GM12878 (cell line): ENCODE data around the gene PPP2R2D. TPM values are rescaled to one million over a fixed set of nuclear protein-coding genes. Genes with fewer than 3 reads are reported as not detected.

Experiments
- ATAC-seq: fragments of 200-7000 bp; cut with Tn5 transposase; 3 replicates; pipeline ENCODE4 v1.9.1; 2020; ENCODE audit warnings: mild to moderate bottlenecking, moderate library complexity
- BruUV-seq: library from RNA; stranded (reverse); fragments of 400-500 nt; replicated peaks from 2 replicates; lab custom pipeline; 2021; lab: Mats Ljungman, UMichigan
- CTCF ChIA-PET: fragments of 300-600 bp; sonication (Branson Sonifier 250); formaldehyde crosslinking; extraction: SDS; loops from one replicate; lab custom pipeline; 2021; ENCODE audit warnings: inconsistent platforms; lab: Yijun Ruan, JAX
- POLR2A ChIA-PET: fragments of 350-600 bp; formaldehyde crosslinking; extraction: SDS; loops from one replicate; lab custom pipeline; 2021; ENCODE audit warnings: inconsistent platforms; lab: Charles Lee
- RAD21 ChIA-PET: fragments of 300-600 bp; sonication (Branson Sonifier 250); formaldehyde crosslinking; loops from one replicate; lab custom pipeline; 2023; ENCODE audit warnings: antibody characterized with exemption; ENCODE audit not compliant: unreplicated experiment; lab: Charles Lee
- SMC1A ChIA-PET: fragments of 300-600 bp; sonication (Branson Sonifier 250); formaldehyde crosslinking; loops from one replicate; lab custom pipeline; 2023; ENCODE audit not compliant: unreplicated experiment, uncharacterized antibody; lab: Charles Lee
- DNase-seq: peaks from one replicate; pipeline ENCODE4 v3.0.0-alpha.2; 2011; ENCODE audit warnings: low read depth, low spot score
- FAIRE-seq: peaks from 3 replicates; lab custom pipeline; 2011; peaks lifted over from hg19 to GRCh38; lab: Jason Lieb, UNC
- H2AFZ ChIP-seq: 2 replicates; pipeline ENCODE4 v1.6.0; 2011; ENCODE audit warnings: low read depth, low read length, control low read depth; ENCODE audit not compliant: control insufficient read depth
- H3K27ac ChIP-seq: 2 replicates; pipeline ENCODE4 v1.5.1; 2011; ENCODE audit warnings: control low read depth; ENCODE audit not compliant: control insufficient read depth, insufficient read depth
- H3K27me3 ChIP-seq, 2 experiments: replicated peaks in 1 of 2; 2 replicates each; pipeline versions ENCODE4 v1.6.0 to v1.6.1; 2011; ENCODE audit warnings: low read length in 1 of 2; ENCODE audit not compliant: control insufficient read depth in 2 of 2, insufficient read depth in 2 of 2
- H3K36me3 ChIP-seq, 2 experiments: 2 replicates each; pipeline ENCODE4 v1.5.1; 2011; ENCODE audit warnings: low read length in 1 of 2; ENCODE audit not compliant: control insufficient read depth in 2 of 2, insufficient read depth in 2 of 2
- H3K4me1 ChIP-seq: 2 replicates; pipeline ENCODE4 v1.6.1; 2011; ENCODE audit warnings: mild to moderate bottlenecking, low read length, moderate library complexity, mixed read lengths; ENCODE audit not compliant: control insufficient read depth, insufficient read depth
- H3K4me2 ChIP-seq: 2 replicates; pipeline ENCODE4 v1.6.0; 2011; ENCODE audit warnings: control low read depth; ENCODE audit not compliant: control insufficient read depth, insufficient read depth
- H3K4me3 ChIP-seq: fragments of 200-600 bp; sonication (generic); 2 replicates; pipeline ENCODE4 v1.5.1; 2016
- H3K79me2 ChIP-seq: 2 replicates; pipeline ENCODE4 v1.6.0; 2011; ENCODE audit warnings: low read length; ENCODE audit not compliant: control insufficient read depth, insufficient read depth
- H3K9ac ChIP-seq: 2 replicates; pipeline ENCODE4 v1.8.0; 2011; ENCODE audit warnings: low read length, control low read depth, mixed read lengths; ENCODE audit not compliant: control insufficient read depth, insufficient read depth
- H3K9me3 ChIP-seq: replicated peaks from 3 replicates; pipeline ENCODE4 v1.5.1; 2011; ENCODE audit warnings: mild to moderate bottlenecking, low read length; ENCODE audit not compliant: control insufficient read depth, insufficient read depth
- H4K20me1 ChIP-seq: 2 replicates; pipeline ENCODE4 v1.6.0; 2011; ENCODE audit not compliant: control insufficient read depth, insufficient read depth
- ATF7 ChIP-seq: fragments of 450-650 bp; IDR thresholded peaks from 2 replicates; pipeline ENCODE4 v1.6.1; 2016; ENCODE audit warnings: low read depth, mild to moderate bottlenecking
- CHD4 ChIP-seq: fragments of 200-600 bp; sonication (generic); IDR thresholded peaks from 2 replicates; pipeline ENCODE4 v1.6.1; 2016; ENCODE audit warnings: mild to moderate bottlenecking
- E4F1 ChIP-seq: fragments of 450-650 bp; IDR thresholded peaks from 2 replicates; pipeline ENCODE4 v1.6.1; 2018; ENCODE audit warnings: borderline replicate concordance, mild to moderate bottlenecking; ENCODE audit not compliant: partially characterized antibody
- EED ChIP-seq: sonication (generic); IDR thresholded peaks from 2 replicates; pipeline ENCODE4 v1.6.1; 2016; ENCODE audit warnings: antibody characterized with exemption, low read depth
- FOS ChIP-seq: IDR thresholded peaks from 3 replicates; pipeline ENCODE4 v1.6.1; 2011; ENCODE audit warnings: borderline replicate concordance; ENCODE audit not compliant: insufficient read length; ENCODE audit errors: extremely low read depth
- HDGF ChIP-seq: fragments of 450-650 bp; IDR thresholded peaks from 2 replicates; pipeline ENCODE4 v1.6.1; 2016; ENCODE audit warnings: antibody characterized with exemption
- KAT2A ChIP-seq: conservative IDR thresholded peaks from 2 replicates; pipeline ENCODE4 v1.6.1; 2011; ENCODE audit warnings: low read depth, low read length; ENCODE audit not compliant: control insufficient read depth
- MEF2B ChIP-seq: fragments of 450-650 bp; IDR thresholded peaks from 2 replicates; pipeline ENCODE4 v1.6.1; 2018; ENCODE audit warnings: mild to moderate bottlenecking, moderate library complexity; ENCODE audit not compliant: partially characterized antibody, poor library complexity, severe bottlenecking
- MYC ChIP-seq: IDR thresholded peaks from 2 replicates; pipeline ENCODE4 v1.6.1; 2011; ENCODE audit warnings: mild to moderate bottlenecking, low read length, moderate library complexity, inconsistent platforms; ENCODE audit not compliant: insufficient read depth, insufficient replicate concordance, insufficient read length, severe bottlenecking
- PAX8 ChIP-seq: fragments of 450-650 bp; IDR thresholded peaks from 2 replicates; pipeline ENCODE4 v1.6.1; 2017; ENCODE audit warnings: mild to moderate bottlenecking, moderate library complexity
- POU2F2 ChIP-seq: IDR thresholded peaks from 3 replicates; pipeline ENCODE4 v1.6.1; 2011; ENCODE audit warnings: low read depth, mild to moderate bottlenecking, low read length, borderline replicate concordance
- RBBP5 ChIP-seq: fragments of 200-600 bp; sonication (generic); conservative IDR thresholded peaks from 2 replicates; pipeline ENCODE4 v1.6.1; 2016
- YBX1 ChIP-seq: fragments of 450-650 bp; IDR thresholded peaks from 2 replicates; pipeline ENCODE4 v1.6.1; 2016; ENCODE audit warnings: antibody characterized with exemption
- ZBTB11 ChIP-seq: fragments of 450-650 bp; formaldehyde crosslinking; IDR thresholded peaks from 2 replicates; pipeline ENCODE4 v1.5.0; 2022; ENCODE audit warnings: mild to moderate bottlenecking, missing genetic modification characterization
- ZZZ3 ChIP-seq: IDR thresholded peaks from 2 replicates; pipeline ENCODE4 v1.6.1; 2011; ENCODE audit warnings: low read depth; ENCODE audit not compliant: control insufficient read depth, insufficient read length
- WGBS: methylation state at CpG from one replicate; pipeline ENCODE4 v1.1.6; 2016; ENCODE audit warnings: low lambda C conversion rate; ENCODE audit not compliant: insufficient replicate concordance, insufficient coverage; ENCODE audit errors: missing lambda C conversion rate; 5-methylcytosine and 5-hydroxymethylcytosine counted together
- in situ Hi-C: fragments of 300-500 bp; cut with MboI; formaldehyde crosslinking; loops from 9 replicates; pipeline ENCODE4 v1.14.3; 2018; ENCODE audit warnings: mixed read lengths
- intact Hi-C: fragments of 100-400 bp; cut with micrococcal nuclease; formaldehyde crosslinking; loops from one replicate; pipeline ENCODE4 v1.14.2; 2022; ENCODE audit not compliant: unreplicated experiment
- polyA plus RNA-seq, 11 experiments: library from polyadenylated mRNA; depleted of rRNA in 4 of 11; unstranded in 6 of 11; stranded (reverse) in 5 of 11; fragments of >200 nt; fragmentation: Nextera tagmentation in 4 of 11; fragmentation: Illumina TruSeq in 1 of 11; extraction: Ambion mirVana in 4 of 11; extraction: Trizol in 1 of 11; gene quantifications; 1 replicate in 1 of 11; 2 replicates in 10 of 11; pipeline versions ENCODE4 v1.2.1 to v1.2.3, GENCODE V29; 2011 to 2016; ENCODE audit warnings: inconsistent platforms in 2 of 11, missing spikeins in 2 of 11, low read depth in 1 of 11
- total RNA-seq, 4 experiments: library from RNA; depleted of rRNA in 3 of 4; stranded (reverse); fragments of >200 nt in 3 of 4; fragmentation: Illumina TruSeq in 1 of 4; extraction: Trizol in 1 of 4; gene quantifications; 2 replicates each; pipeline versions ENCODE4 v1.2.1 to v1.2.3, GENCODE V29; 2013 to 2021
- TF ChIP-seq, protein P1 (sequence below): IDR thresholded peaks from 2 replicates; pipeline ENCODE4 v1.6.1; 2011; ENCODE audit warnings: borderline replicate concordance, low read depth, mild to moderate bottlenecking, moderate library complexity, mixed read lengths, low read length; ENCODE audit not compliant: insufficient read depth; ENCODE audit errors: extremely low read length

Gene PPP2R2D
- total and polyA plus RNA-seq, 10 of the 15 experiments (the other 5 are each of a cell fraction or from before 2014, with no cell fraction given): 2.8 to 41.9 (median 21.8) TPM

DNA sequence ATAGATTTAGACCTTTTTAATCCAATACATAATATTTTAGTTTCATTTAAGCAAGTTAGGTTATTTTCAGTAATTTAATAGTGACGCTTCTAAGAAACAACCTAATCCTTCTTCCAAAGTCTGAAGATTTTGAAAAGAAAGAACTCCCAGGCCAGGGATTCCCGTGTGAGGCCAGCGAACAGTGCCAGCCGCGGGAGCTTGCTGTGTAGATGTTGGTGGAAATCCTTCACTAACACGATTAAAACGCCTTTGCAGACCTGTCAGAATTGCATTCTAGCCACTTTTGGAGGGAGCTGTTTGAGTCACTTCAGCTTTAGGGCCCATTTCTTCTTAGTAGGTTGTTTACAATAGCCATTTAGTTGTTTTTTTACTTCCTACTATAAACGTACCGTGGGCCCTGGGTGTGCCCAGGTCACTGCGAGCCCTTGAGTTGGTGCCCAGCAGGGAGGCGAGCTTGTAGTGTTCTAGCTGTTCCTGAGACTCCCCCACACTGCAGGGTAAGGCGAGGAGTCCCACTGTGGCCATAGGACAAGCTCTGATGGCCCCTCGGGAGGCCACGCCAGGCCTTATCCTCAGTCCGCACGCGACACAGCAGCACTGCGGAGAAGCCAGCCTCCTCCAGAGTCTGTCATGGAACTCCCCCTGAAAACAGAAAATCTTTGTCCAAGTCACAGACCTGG, 32.3 kb downstream of the PPP2R2D start:
- no peaks in the 10 kb centered on the region for H3K9me3 ChIP-seq
- SMC1A ChIA-PET: no interaction called here
- 94% methylated on average over 18 of the region's 18 CpGs for WGBS
- no TSS peak for BruUV-seq
- H3K27ac ChIP-seq: no peak overlapping the region
- no peak overlapping the region for H3K9ac ChIP-seq
- H2AFZ ChIP-seq: no peak overlapping the region
- H3K36me3 ChIP-seq: peaks cover 10 to 16% of the 10 kb centered on the region in 2 experiments
- peaks cover 37% of the 10 kb centered on the region for H3K79me2 ChIP-seq
- RAD21 ChIA-PET: no interaction called here
- H4K20me1 ChIP-seq: peaks cover under 1% of the 10 kb centered on the region; the same call in 1 of the 2 replicates
- intact Hi-C loops (no loop called here), in situ Hi-C loops (no loop called here)
- FAIRE-seq (no peak), ATAC-seq (no peak), DNase-seq (no peak)
- CTCF ChIA-PET: no interaction called here
- no peak overlapping the region for H3K4me2 ChIP-seq
- H3K27me3 ChIP-seq: no peaks in the 10 kb centered on the region
- no peak overlapping the region for H3K4me3 ChIP-seq
- POLR2A ChIA-PET: no interaction called here
- H3K4me1 ChIP-seq: peaks cover 16% of the 10 kb centered on the region
- no peak for TF ChIP-seq FOS
- TF ChIP-seq POU2F2: no peak
- no peak for TF ChIP-seq HDGF
- TF ChIP-seq, protein P1, sequence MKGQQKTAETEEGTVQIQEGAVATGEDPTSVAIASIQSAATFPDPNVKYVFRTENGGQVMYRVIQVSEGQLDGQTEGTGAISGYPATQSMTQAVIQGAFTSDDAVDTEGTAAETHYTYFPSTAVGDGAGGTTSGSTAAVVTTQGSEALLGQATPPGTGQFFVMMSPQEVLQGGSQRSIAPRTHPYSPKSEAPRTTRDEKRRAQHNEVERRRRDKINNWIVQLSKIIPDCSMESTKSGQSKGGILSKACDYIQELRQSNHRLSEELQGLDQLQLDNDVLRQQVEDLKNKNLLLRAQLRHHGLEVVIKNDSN: no peak
- TF ChIP-seq E4F1: no peak
- TF ChIP-seq CHD4: no peak
- no peak for TF ChIP-seq ZBTB11 (CRISPR knock-in tag)
- no peak for TF ChIP-seq KAT2A
- TF ChIP-seq RBBP5: no peak
- no peak for TF ChIP-seq ZZZ3
- no peak for TF ChIP-seq EED
- TF ChIP-seq PAX8: no peak
- no peak for TF ChIP-seq YBX1
- no peak for TF ChIP-seq MYC
- TF ChIP-seq ATF7: no peak
- no peak for TF ChIP-seq MEF2B
